Small intestine (tissue), 7 donors: ENCODE results near the gene MEGF11. TPM values are rescaled to one million over a fixed set of nuclear protein-coding genes. Genes with fewer than 3 reads are reported as not detected.
A peak's percentile ranks its signal among the peaks of the same experiment; 100 is the strongest.

ENCODE experiments used
- DNase-seq, 2 donors: peaks; one replicate each; pipeline versions ENCODE4 v3.0.0 to v3.0.0-alpha.2; 2013
- FAIRE-seq: peaks from 2 replicates; lab custom pipeline; 2012; peaks lifted over from hg19 to GRCh38; lab: Jason Lieb, UNC
- H3K27ac ChIP-seq, 3 donors: one replicate each; pipeline ENCODE4 v1.5.1; 2013; ENCODE audit warnings: low read length in 2 of 3, mild to moderate bottlenecking in 2 of 3, control low read depth in 1 of 3, inconsistent platforms in 1 of 3, low read depth in 1 of 3, moderate library complexity in 1 of 3
- H3K27me3 ChIP-seq, 3 donors: one replicate each; pipeline ENCODE4 v1.6.1; 2013; ENCODE audit warnings: low read length in 3 of 3, inconsistent platforms in 1 of 3; ENCODE audit not compliant: control insufficient read depth in 3 of 3, insufficient read depth in 3 of 3
- H3K36me3 ChIP-seq, 3 donors: one replicate each; pipeline ENCODE4 v1.6.1; 2013; ENCODE audit warnings: low read length in 3 of 3, inconsistent platforms in 1 of 3, low read depth in 1 of 3, mild to moderate bottlenecking in 1 of 3, moderate library complexity in 1 of 3; ENCODE audit not compliant: control insufficient read depth in 3 of 3, insufficient read depth in 2 of 3
- H3K4me1 ChIP-seq, 3 donors: one replicate each; pipeline ENCODE4 v1.6.1; 2013; ENCODE audit warnings: low read length in 2 of 3, inconsistent platforms in 1 of 3, low read depth in 1 of 3, mild to moderate bottlenecking in 1 of 3, moderate library complexity in 1 of 3; ENCODE audit not compliant: control insufficient read depth in 3 of 3, insufficient read depth in 2 of 3
- H3K4me3 ChIP-seq, 3 donors: one replicate each; pipeline ENCODE4 v1.5.1; 2013; ENCODE audit warnings: low read length in 3 of 3, control low read depth in 1 of 3, inconsistent platforms in 1 of 3, low read depth in 1 of 3, mild to moderate bottlenecking in 1 of 3, moderate library complexity in 1 of 3
- H3K9me3 ChIP-seq, 2 donors: one replicate each; pipeline ENCODE4 v1.6.1; 2013; ENCODE audit warnings: low read depth in 1 of 2, low read length in 1 of 2; ENCODE audit not compliant: control insufficient read depth in 2 of 2, insufficient read depth in 1 of 2
- WGBS, 3 donors: extraction: QIAGEN DNeasy Blood & Tissue Kit; methylation state at CpG; one replicate each; pipeline ENCODE4 v1.1.7; 2013; 5-methylcytosine and 5-hydroxymethylcytosine counted together
- polyA plus RNA-seq, 4 donors: library from polyadenylated mRNA; stranded (reverse) in 3 of 4; unstranded in 1 of 4; fragments of 200-250 nt in 3 of 4; fragments of 120-200 nt in 1 of 4; gene quantifications; one replicate each; pipeline versions ENCODE4 v1.2.1 to v1.2.3, GENCODE V29; 2013
- donor health status: healthy with polysubstance abuse.
- donor health status: control.
- donor health status: control.
- donor health status: Bipolar disorder and iron deficiency.
- donor health status: healthy.

The MEGF11 gene
- polyA plus RNA-seq, 4 donors, result 0.24 to 0.41 TPM; not detected in 2

GRCh38 chr15:66017000-66017399 lies 236.6 kb downstream of the MEGF11 start:
- Histone ChIP-seq H3K9me3 (no peaks in the 10 kb centered on the region), H3K4me1 (no peaks in the 10 kb centered on the region), H3K4me3 (no peak overlapping the region), H3K27me3 (peaks cover 0 to 2% (median 0%) of the 10 kb centered on the region in 3 donors), H3K27ac (no peak overlapping the region), H3K36me3 (no peaks in the 10 kb centered on the region)
- FAIRE-seq (no peak), DNase-seq (no peak)
- 67 to 85% (median 83%) methylated on average over 7 of the region's 7 CpGs for WGBS, 3 donors

GRCh38 chr15:66016199-66016598 lies 237.4 kb downstream of the MEGF11 start:
- no peak overlapping the region for H3K4me3 ChIP-seq
- H3K4me1 ChIP-seq, result no peaks in the 10 kb centered on the region
- 59 to 65% (median 64%) methylated on average over 5 of the region's 5 CpGs for WGBS, 3 donors
- no peaks in the 10 kb centered on the region for H3K27me3 ChIP-seq
- DNase-seq, result no peak
- H3K27ac ChIP-seq, result no peak overlapping the region
- H3K36me3 ChIP-seq, result no peaks in the 10 kb centered on the region
- no peak for FAIRE-seq
- H3K9me3 ChIP-seq, result no peaks in the 10 kb centered on the region

- WGBS, 3 donors, result 74 to 83% (median 83%) methylated on average over 8 of the region's 8 CpGs
Measured at GRCh38 chr15:66014635-66015182, 238.8 kb downstream of the MEGF11 start.

GRCh38 chr15:66014022-66014421 lies 239.5 kb downstream of the MEGF11 start:
- no peak for DNase-seq
- 66 to 77% (median 75%) methylated on average over 5 of the region's 5 CpGs for WGBS, 3 donors
- no peak for FAIRE-seq
- H3K27ac ChIP-seq, result no peak overlapping the region
- H3K36me3 ChIP-seq, result no peaks in the 10 kb centered on the region
- H3K27me3 ChIP-seq, result no peaks in the 10 kb centered on the region
- no peaks in the 10 kb centered on the region for H3K9me3 ChIP-seq
- peaks cover 0 to 2% (median 0%) of the 10 kb centered on the region in 3 donors for H3K4me1 ChIP-seq
- no peak overlapping the region for H3K4me3 ChIP-seq

More at GRCh38 chr15:66014635-66015182, 238.8 kb downstream of the MEGF11 start:
- H3K36me3 ChIP-seq, result no peaks in the 10 kb centered on the region
- FAIRE-seq (no peak), DNase-seq (no peak)
- no peaks in the 10 kb centered on the region for H3K27me3 ChIP-seq
- H3K4me3 ChIP-seq, result no peak overlapping the region
- peaks cover 0 to 1% (median 0%) of the 10 kb centered on the region in 3 donors for H3K4me1 ChIP-seq
- no peak overlapping the region for H3K27ac ChIP-seq
- H3K9me3 ChIP-seq, result no peaks in the 10 kb centered on the region

GRCh38 chr15:66008940-66009562 lies 244.5 kb downstream of the MEGF11 start:
- peak; percentile 71 to 86 for DNase-seq
- H3K4me3 ChIP-seq, result no peak overlapping the region
- no peaks in the 10 kb centered on the region for H3K9me3 ChIP-seq
- 5 to 36% (median 7%) methylated on average over 3 of the region's 3 CpGs for WGBS, 3 donors
- no peaks in the 10 kb centered on the region for H3K27me3 ChIP-seq
- H3K27ac ChIP-seq, result peak overlapping the region in 1 of 3 donors; percentile 63
- no peaks in the 10 kb centered on the region for H3K36me3 ChIP-seq
- H3K4me1 ChIP-seq, result peaks cover 0 to 8% (median 0%) of the 10 kb centered on the region in 3 donors
- FAIRE-seq, result no peak

- Histone ChIP-seq H3K36me3 (no peaks in the 10 kb centered on the region), H3K4me1 (peaks cover 0 to 8% (median 0%) of the 10 kb centered on the region in 3 donors), H3K27me3 (no peaks in the 10 kb centered on the region), H3K9me3 (no peaks in the 10 kb centered on the region), H3K4me3 (no peak overlapping the region), H3K27ac (no peak overlapping the region)
- no peak for DNase-seq
- FAIRE-seq, result no peak
Measured at GRCh38 chr15:66007663-66008262, 245.8 kb downstream of the MEGF11 start.

GRCh38 chr15:66006986-66007385 lies 246.6 kb downstream of the MEGF11 start:
- no peaks in the 10 kb centered on the region for H3K27me3 ChIP-seq
- no peaks in the 10 kb centered on the region for H3K36me3 ChIP-seq
- FAIRE-seq (no peak), DNase-seq (no peak)
- 78 to 88% (median 88%) methylated on average over 7 of the region's 7 CpGs for WGBS, 3 donors
- no peaks in the 10 kb centered on the region for H3K9me3 ChIP-seq
- no peak overlapping the region for H3K4me3 ChIP-seq
- no peak overlapping the region for H3K27ac ChIP-seq
- H3K4me1 ChIP-seq, result peaks cover 0 to 8% (median 0%) of the 10 kb centered on the region in 3 donors

- peaks cover 0 to 2% (median 0%) of the 10 kb centered on the region in 3 donors for H3K27me3 ChIP-seq
- 40 to 45% (median 45%) methylated on average over 6 of the region's 6 CpGs for WGBS, 3 donors
- H3K4me1 ChIP-seq, result peaks cover 0 to 7% (median 0%) of the 10 kb centered on the region in 3 donors
- no peaks in the 10 kb centered on the region for H3K9me3 ChIP-seq
- FAIRE-seq (no peak), DNase-seq (peak; percentile 16 to 57)
- no peaks in the 10 kb centered on the region for H3K36me3 ChIP-seq
- no peak overlapping the region for H3K27ac ChIP-seq
- H3K4me3 ChIP-seq, result no peak overlapping the region
Measured at GRCh38 chr15:66004618-66005262, 248.8 kb downstream of the MEGF11 start.
